Heart right ventricle (tissue), 16 donors: ENCODE data around the gene SKIDA1. TPM values are rescaled to one million over a fixed set of nuclear protein-coding genes. Genes with fewer than 3 reads are reported as not detected.
"Not testable (repeated sequence)": the region's sequence is repeated elsewhere in the genome, so short reads cannot be mapped to it uniquely, and the experiment has no call there.

ENCODE experiments used
- ATAC-seq, 8 donors: fragments of 200-7000 bp; cut with Tn5 transposase; one replicate each; pipeline ENCODE4 v1.9.1; 2020; ENCODE audit warnings: mild to moderate bottlenecking in 8 of 8, moderate library complexity in 8 of 8, moderate number of reproducible peaks in 1 of 8
- DNase-seq, 2 donors: peaks; one replicate each; pipeline ENCODE4 v3.0.0-alpha.2; 2020
- H3K27ac ChIP-seq, 10 donors: fragments of 200-600 bp; sonication (generic) in 2 of 10; one replicate each; pipeline versions ENCODE4 v1.5.0 to v1.8.0; 2020 to 2022; ENCODE audit warnings: mild to moderate bottlenecking in 3 of 10
- H3K27me3 ChIP-seq, 7 donors: fragments of 200-600 bp; one replicate each; pipeline ENCODE4 v1.8.0; 2021 to 2022; ENCODE audit warnings: mild to moderate bottlenecking in 2 of 7
- H3K36me3 ChIP-seq, 9 donors: fragments of 200-600 bp; sonication (generic) in 1 of 9; one replicate each; pipeline versions ENCODE4 v1.5.0 to v1.8.0; 2020 to 2022; ENCODE audit warnings: mild to moderate bottlenecking in 2 of 9
- H3K4me1 ChIP-seq, 9 donors: fragments of 200-600 bp; sonication (generic) in 1 of 9; one replicate each; pipeline versions ENCODE4 v1.5.0 to v1.8.0; 2020 to 2022; ENCODE audit warnings: mild to moderate bottlenecking in 4 of 9
- H3K4me3 ChIP-seq, 10 donors: fragments of 200-600 bp; sonication (generic) in 2 of 10; one replicate each; pipeline versions ENCODE4 v1.5.0 to v1.8.0; 2020 to 2022; ENCODE audit warnings: mild to moderate bottlenecking in 7 of 10, moderate library complexity in 2 of 10
- H3K9me3 ChIP-seq, 11 donors: fragments of 200-600 bp in 10 of 11; sonication (generic) in 2 of 11; one replicate each; pipeline versions ENCODE4 v1.5.0 to v1.8.0; 2013 to 2022; ENCODE audit warnings: mild to moderate bottlenecking in 2 of 11, control low read depth in 1 of 11, moderate library complexity in 1 of 11
- WGBS, 2 donors: extraction: QIAGEN DNeasy Blood & Tissue Kit; methylation state at CpG; one replicate each; pipeline ENCODE4 v1.1.7; 2013; ENCODE audit warnings: inconsistent platforms in 1 of 2; 5-methylcytosine and 5-hydroxymethylcytosine counted together
- intact Hi-C, 10 donors: fragments of 100-400 bp; cut with DNase I; formaldehyde crosslinking; loops; one replicate each; pipeline versions ENCODE4 v1.11.1 to v1.14.2; 2022
- long read RNA-seq, 3 donors: library from polyadenylated mRNA; unstranded; transcript quantifications; one replicate each; pipeline ENCODE4 v2.0.0, GENCODE V29; 2020 to 2021
- polyA plus RNA-seq, 2 donors: library from polyadenylated mRNA; stranded (reverse); fragments of 200-250 nt; gene quantifications; one replicate each; pipeline ENCODE4 v1.2.3, GENCODE V29; 2013
- total RNA-seq, 10 donors: library from RNA; stranded (reverse); fragmentation: NEBNext Ultra II Directional in 3 of 10; extraction: Animal tissue kit (Norgen Biotek cat#: 25700) in 3 of 10; gene quantifications; one replicate each; pipeline versions ENCODE4 v1.2.1 to v1.2.4, GENCODE V29; 2021 to 2023
- TF ChIP-seq, protein P1 (sequence below), 9 donors: fragments of 200-600 bp; sonication (generic) in 2 of 9; IDR thresholded peaks; one replicate each; pipeline versions ENCODE4 v1.5.0 to v1.8.0; 2021 to 2022; ENCODE audit warnings: antibody characterized with exemption in 9 of 9, mild to moderate bottlenecking in 5 of 9, moderate library complexity in 1 of 9
- donor health status: Arrhythmogenic right ventricular cardiomyopathy.
- donor health status: ischemic (EF 13 %, LVEDD 7.1; RV severe dilation, severe dysfunction).
- donor health status: healthy with polysubstance abuse.
- donor health status: DM: no; HTN: yes; CAD: no.
- donor health status: DM: no; HTN: no; CAD: no.
- donor health status: ischemic (EF 25% LVEDD 6.9; RV normal size, moderate dysfunction).
- donor health status: ischemic (EF 25% LVEDD 5.7; RV mildly dilated, moderate dysfunction).
- donor health status: healthy.
- donor health status: DM: yes; HTN: yes; CAD: no.
- donor health status: Ischemic cardiomyopathy.
- donor health status: ischemic (EF 35%, LVEDD 5.7; RV mildly dilated, moderate dysfunction).
- donor health status: nonischemic (EF 11% LVEDD 7.7; RV severe dilation, severe dysfunction).
- donor health status: DM: yes; HTN: yes; CAD: no.
- donor health status: PGD.
- donor health status: ischemic (EF 29% LVEDD 5.4; RV normal size, mild dysfunction).
- donor health status: nonischemic (EF 23%, LVEDD 6.1; RV moderate dilation, normal function).

SKIDA1 gene
- total RNA-seq: 1 to 10 TPM; 1.9 to 6.4 (median 3.3) TPM
- polyA plus RNA-seq: under 1 TPM; 0.23 to 0.44 TPM
- long read RNA-seq, donor 1, partial matches to known transcripts: 0 of 3 reads
- long read RNA-seq, donor 1, other reads (novel, unspliced or antisense): 3 of 3 reads
- long read RNA-seq, donor 2, partial matches to known transcripts: 0 of 1 reads
- long read RNA-seq, donor 2, other reads (novel, unspliced or antisense): 1 of 1 reads
- long read RNA-seq, donor 3, partial matches to known transcripts: 0 of 2 reads
- long read RNA-seq, donor 3, other reads (novel, unspliced or antisense): 2 of 2 reads

DNA sequence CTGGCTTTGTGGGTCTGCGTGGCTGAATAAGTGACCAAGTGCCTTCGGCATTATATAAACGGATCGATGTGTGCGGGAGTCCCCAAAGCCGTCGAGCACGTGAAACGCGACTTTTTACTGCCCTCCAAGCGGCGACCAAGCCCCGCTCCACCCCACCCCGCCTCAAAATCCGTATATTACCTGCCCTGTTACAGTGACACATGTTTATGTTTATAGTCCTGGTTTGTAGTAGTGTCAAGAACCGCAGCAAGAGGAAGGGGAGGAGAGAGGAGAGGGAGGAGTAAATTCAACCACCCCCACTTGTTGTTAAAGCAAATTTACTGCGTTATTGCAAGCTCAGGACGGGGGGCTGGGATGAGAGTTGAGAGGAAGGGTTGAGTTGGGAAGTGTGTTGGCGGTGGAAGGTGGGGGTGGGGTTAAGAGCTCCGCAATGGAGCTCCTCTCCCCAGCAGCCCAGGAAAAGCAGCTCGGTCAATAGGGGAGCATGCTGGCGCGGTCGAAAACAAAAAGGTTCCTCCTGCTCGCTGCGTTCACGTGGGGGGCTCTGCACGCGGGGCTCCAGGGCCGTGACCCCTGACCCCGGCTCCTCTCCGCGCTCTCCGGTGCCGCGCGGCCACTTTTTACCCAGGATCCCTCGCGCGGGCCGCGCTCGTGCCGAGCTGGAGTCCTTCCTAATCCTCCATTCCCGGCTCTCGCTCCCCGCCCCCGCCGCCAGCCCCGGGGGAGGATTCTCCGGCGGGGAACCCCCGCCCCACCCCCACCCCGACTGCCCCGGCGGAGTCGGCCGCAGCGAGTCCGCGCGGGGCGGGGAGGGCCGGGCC, at the start of gene SKIDA1:
Gene SKIDA1, minus strand, starts transcription at position 316 of the 821 bp plus-strand sequence. CDS start 7,860 bp downstream, outside the sequence.
- DNase-seq: peak; percentile 88 to 90
- no peaks in the 10 kb centered on the region for H3K9me3 ChIP-seq
- peaks cover 0 to 44% (median 18%) of the 10 kb centered on the region in 9 donors for H3K4me1 ChIP-seq
- peak within 1 kb of the TSS; percentile 95 to 99 (median 98) for H3K27ac ChIP-seq
- H3K4me3 ChIP-seq: peak within 1 kb of the TSS; percentile 11 to 82 (median 74)
- no peaks in the 10 kb centered on the region for H3K36me3 ChIP-seq
- peak; percentile 71 to 92 (median 88) for ATAC-seq
- 1 to 2% methylated on average over 61 to 64 of the region's 64 CpGs for WGBS, 2 donors
- intact Hi-C loops: no loop called here
- peaks cover 0 to 11% (median 0%) of the 10 kb centered on the region in 7 donors for H3K27me3 ChIP-seq
- TF ChIP-seq, protein P1, sequence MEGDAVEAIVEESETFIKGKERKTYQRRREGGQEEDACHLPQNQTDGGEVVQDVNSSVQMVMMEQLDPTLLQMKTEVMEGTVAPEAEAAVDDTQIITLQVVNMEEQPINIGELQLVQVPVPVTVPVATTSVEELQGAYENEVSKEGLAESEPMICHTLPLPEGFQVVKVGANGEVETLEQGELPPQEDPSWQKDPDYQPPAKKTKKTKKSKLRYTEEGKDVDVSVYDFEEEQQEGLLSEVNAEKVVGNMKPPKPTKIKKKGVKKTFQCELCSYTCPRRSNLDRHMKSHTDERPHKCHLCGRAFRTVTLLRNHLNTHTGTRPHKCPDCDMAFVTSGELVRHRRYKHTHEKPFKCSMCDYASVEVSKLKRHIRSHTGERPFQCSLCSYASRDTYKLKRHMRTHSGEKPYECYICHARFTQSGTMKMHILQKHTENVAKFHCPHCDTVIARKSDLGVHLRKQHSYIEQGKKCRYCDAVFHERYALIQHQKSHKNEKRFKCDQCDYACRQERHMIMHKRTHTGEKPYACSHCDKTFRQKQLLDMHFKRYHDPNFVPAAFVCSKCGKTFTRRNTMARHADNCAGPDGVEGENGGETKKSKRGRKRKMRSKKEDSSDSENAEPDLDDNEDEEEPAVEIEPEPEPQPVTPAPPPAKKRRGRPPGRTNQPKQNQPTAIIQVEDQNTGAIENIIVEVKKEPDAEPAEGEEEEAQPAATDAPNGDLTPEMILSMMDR (IDR thresholded peaks at IDR 0.05): no peak

DNA sequence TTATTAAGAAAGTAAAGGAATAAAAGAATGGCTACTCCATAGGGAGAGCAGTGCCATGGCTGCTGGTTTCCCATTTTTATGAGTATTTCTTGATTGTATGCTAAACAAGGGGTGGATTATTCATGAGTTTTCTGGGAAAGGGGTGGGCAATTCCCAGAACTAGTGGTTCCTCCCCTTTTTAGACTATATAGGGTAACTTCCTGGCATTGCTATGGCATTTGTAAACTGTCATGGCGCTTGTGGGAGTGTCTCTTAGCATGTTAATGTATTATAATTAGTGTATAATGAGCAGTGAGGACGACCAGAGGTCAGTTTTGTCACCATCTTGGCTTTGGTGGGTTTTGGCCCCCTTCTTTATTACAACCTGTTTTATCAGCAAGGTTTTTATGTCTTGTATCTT, 49.0 kb upstream of the SKIDA1 start:
- peaks cover 0 to 54% (median 32%) of the 10 kb centered on the region in 9 donors for H3K4me1 ChIP-seq
- H3K4me3 ChIP-seq, H3K9me3 ChIP-seq, H3K36me3 ChIP-seq, ATAC-seq, DNase-seq, intact Hi-C loops, H3K27me3 ChIP-seq: not testable (repeated sequence)
- WGBS, 2 donors: 80 to 88% methylated on average over 2 of the region's 2 CpGs
- H3K27ac ChIP-seq: peak overlapping the region in 1 of 10 donors; percentile 8

DNA sequence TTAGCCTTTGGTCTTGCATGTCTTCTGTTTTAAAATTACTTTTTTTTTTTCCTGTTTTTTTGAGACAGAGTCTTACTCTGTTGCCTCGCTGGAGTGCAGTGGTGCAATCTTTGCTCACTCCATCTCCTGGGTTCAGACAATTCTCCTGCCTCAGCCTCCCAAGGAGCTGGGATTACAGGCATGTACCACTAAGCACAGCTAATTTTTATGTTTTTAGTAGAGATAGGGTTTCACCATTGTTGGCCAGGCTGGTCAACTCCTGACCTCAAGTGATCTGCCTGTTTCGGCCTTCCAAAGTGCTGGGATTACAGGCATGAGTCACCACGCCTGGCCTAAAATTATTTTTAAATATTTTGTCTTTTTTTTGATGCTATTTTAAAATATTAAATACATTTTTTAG, 47.1 kb upstream of the SKIDA1 start:
- Histone ChIP-seq H3K9me3 (no peaks in the 10 kb centered on the region), H3K27me3 (no peaks in the 10 kb centered on the region), H3K27ac (peak overlapping the region in 1 of 10 donors; percentile 43), H3K4me1 (peaks cover 0 to 54% (median 38%) of the 10 kb centered on the region in 9 donors), H3K36me3 (peaks cover 0 to 19% (median 0%) of the 10 kb centered on the region in 9 donors), H3K4me3 (no peak overlapping the region)
- WGBS, 2 donors: 49 to 61% methylated on average over 3 of the region's 3 CpGs
- TF ChIP-seq, protein P1 (IDR thresholded peaks at IDR 0.05): no peak
- intact Hi-C loops: no loop called here
- ATAC-seq (peak in 6 of 8 donors; percentile 36 to 74 (median 49)), DNase-seq (no peak)

DNA sequence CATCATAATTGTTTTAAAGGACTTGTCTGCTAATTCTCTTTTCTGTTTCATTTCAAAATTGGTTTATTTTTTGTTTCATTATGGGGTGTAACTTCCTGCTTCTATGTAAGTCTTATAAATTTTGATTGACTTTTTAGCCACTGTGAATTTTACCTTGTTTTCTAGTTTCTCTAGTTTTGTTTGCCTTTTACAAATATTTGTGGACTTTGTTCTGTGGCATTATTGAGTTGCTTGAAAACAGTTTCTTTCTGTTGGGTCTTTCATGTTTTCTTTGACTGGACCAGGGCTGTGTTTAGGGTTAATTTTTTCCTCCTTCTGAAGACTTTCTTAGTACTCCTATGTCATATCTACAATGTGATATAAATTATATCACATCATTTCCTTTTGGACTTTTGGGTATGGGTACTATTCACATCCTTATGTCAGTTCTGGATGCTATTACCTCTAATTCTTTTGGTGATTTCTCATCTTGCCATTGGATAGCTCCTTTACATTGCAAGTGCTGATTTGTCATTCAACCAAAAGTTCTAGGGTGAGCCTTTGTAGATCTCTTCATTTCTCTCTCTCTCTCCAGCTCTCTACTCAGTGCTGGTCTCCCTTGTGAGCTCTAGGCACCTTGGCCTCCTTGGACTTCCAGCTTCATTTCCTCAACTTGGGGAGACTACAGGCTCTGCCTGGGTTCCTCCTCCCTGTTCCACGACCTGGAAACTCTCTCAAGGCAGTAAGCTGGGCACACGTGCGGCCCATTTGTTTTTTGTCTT, 45.5 kb upstream of the SKIDA1 start:
- H3K27ac ChIP-seq: no peak overlapping the region
- ATAC-seq: peak in 1 of 8 donors; percentile 24
- H3K9me3 ChIP-seq: no peaks in the 10 kb centered on the region
- TF ChIP-seq, protein P1 (IDR thresholded peaks at IDR 0.05): no peak
- H3K4me3 ChIP-seq: no peak overlapping the region
- DNase-seq: no peak
- H3K27me3 ChIP-seq: no peaks in the 10 kb centered on the region
- intact Hi-C loops: no loop called here
- peaks cover 0 to 28% (median 3%) of the 10 kb centered on the region in 9 donors for H3K36me3 ChIP-seq
- 70 to 77% methylated on average over 3 of the region's 3 CpGs for WGBS, 2 donors
- peaks cover 0 to 55% (median 39%) of the 10 kb centered on the region in 9 donors for H3K4me1 ChIP-seq

DNA sequence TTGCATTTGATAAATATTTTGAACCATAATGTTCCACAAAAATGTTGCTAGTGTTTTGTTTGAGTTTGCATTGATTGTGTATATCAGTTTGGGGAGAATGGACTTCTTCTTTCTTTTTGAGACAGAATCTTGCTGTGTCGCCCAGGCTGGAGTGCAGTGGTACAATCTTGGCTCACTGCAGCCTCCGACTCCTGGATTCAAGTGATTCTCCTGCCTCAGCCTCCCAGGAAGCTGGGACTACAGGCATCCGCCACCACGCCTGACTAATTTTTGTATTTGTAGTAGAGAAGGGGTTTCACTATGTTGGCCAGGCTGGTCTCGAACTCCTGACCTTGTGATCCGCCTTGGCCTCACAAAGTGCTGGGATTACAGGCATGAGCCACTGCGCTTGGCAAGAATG, 33.5 kb upstream of the SKIDA1 start:
- not testable (repeated sequence) for H3K9me3 ChIP-seq, ATAC-seq, H3K27me3 ChIP-seq, H3K4me3 ChIP-seq, H3K27ac ChIP-seq, DNase-seq
- Histone ChIP-seq H3K36me3 (peaks cover 0 to 85% (median 17%) of the 10 kb centered on the region in 9 donors), H3K4me1 (peaks cover 0 to 30% (median 3%) of the 10 kb centered on the region in 9 donors)
- intact Hi-C loops: loop anchor here in 1 of 10 donors (10.0 kb wide), 1 partner anchor 176 kb away; no protein-coding TSS in a partner anchor
- WGBS, 2 donors: 97 to 98% methylated on average over 7 of the region's 7 CpGs
